Mesendoderm (in vitro differentiated cells): ENCODE measurements around the gene SLCO4A1.

Experiments
- DNase-seq: peaks from one replicate; pipeline ENCODE4 v3.0.0; 2013
- H2AK5ac ChIP-seq: 2 replicates; pipeline ENCODE4 v1.6.1; 2013; ENCODE audit warnings: low read length, inconsistent platforms
- H2BK120ac ChIP-seq: 2 replicates; pipeline ENCODE4 v1.6.1; 2013; ENCODE audit warnings: low read depth, mild to moderate bottlenecking, low read length, moderate library complexity, mixed read lengths
- H2BK15ac ChIP-seq: replicated peaks from 2 replicates; pipeline ENCODE4 v1.6.1; 2013; ENCODE audit warnings: low read depth, mild to moderate bottlenecking, moderate library complexity
- H2BK5ac ChIP-seq: 2 replicates; pipeline ENCODE4 v1.6.1; 2013; ENCODE audit warnings: low read length, inconsistent platforms
- H3K18ac ChIP-seq: 2 replicates; pipeline ENCODE4 v1.6.1; 2013; ENCODE audit warnings: mild to moderate bottlenecking, low read length, mixed read lengths
- H3K23ac ChIP-seq: one replicate; pipeline ENCODE4 v1.6.1; 2013; ENCODE audit warnings: low read length
- H3K27ac ChIP-seq: 2 replicates; pipeline ENCODE4 v1.5.1; 2013; ENCODE audit warnings: low read depth, mild to moderate bottlenecking, inconsistent platforms, low read length, moderate library complexity
- H3K27me3 ChIP-seq: 2 replicates; pipeline ENCODE4 v1.6.1; 2013; ENCODE audit warnings: low read length, control low read depth, mild to moderate bottlenecking, inconsistent platforms; ENCODE audit not compliant: insufficient read depth, poor library complexity
- H3K36me3 ChIP-seq: 2 replicates; pipeline ENCODE4 v1.6.1; 2013; ENCODE audit warnings: low read length, inconsistent platforms; ENCODE audit not compliant: control insufficient read depth, insufficient read depth
- H3K4ac ChIP-seq: one replicate; pipeline ENCODE4 v1.6.1; 2013; ENCODE audit warnings: low read depth, mild to moderate bottlenecking, low read length, moderate library complexity
- H3K4me1 ChIP-seq: 2 replicates; pipeline ENCODE4 v1.6.1; 2013; ENCODE audit warnings: low read depth, low read length, inconsistent platforms; ENCODE audit not compliant: control insufficient read depth
- H3K4me2 ChIP-seq: 2 replicates; pipeline ENCODE4 v1.6.1; 2013; ENCODE audit warnings: low read length
- H3K4me3 ChIP-seq: 2 replicates; pipeline ENCODE4 v1.5.1; 2013; ENCODE audit warnings: mild to moderate bottlenecking, low read length
- H3K56ac ChIP-seq: one replicate; pipeline ENCODE4 v1.6.1; 2013; ENCODE audit warnings: low read length
- H3K79me1 ChIP-seq: 2 replicates; pipeline ENCODE4 v1.6.1; 2013; ENCODE audit warnings: low read length, inconsistent platforms
- H3K79me2 ChIP-seq: 2 replicates; pipeline ENCODE4 v1.6.1; 2013; ENCODE audit warnings: mild to moderate bottlenecking, low read length; ENCODE audit not compliant: control insufficient read depth, insufficient read depth
- H3K9ac ChIP-seq: 2 replicates; pipeline ENCODE4 v1.6.1; 2013; ENCODE audit warnings: low read length, inconsistent platforms
- H4K5ac ChIP-seq: one replicate; pipeline ENCODE4 v1.6.1; 2013; ENCODE audit warnings: low read length
- H4K8ac ChIP-seq: one replicate; pipeline ENCODE4 v1.6.1; 2013; ENCODE audit warnings: low read depth, mild to moderate bottlenecking, control low read depth, low read length, moderate library complexity
- WGBS: extraction: QIAGEN DNeasy Blood & Tissue Kit; methylation state at CpG from one replicate; pipeline ENCODE4 v1.1.7; 2013; ENCODE audit warnings: low lambda C conversion rate, missing lambda C conversion rate; ENCODE audit not compliant: insufficient coverage; ENCODE audit errors: extremely low coverage; 5-methylcytosine and 5-hydroxymethylcytosine counted together

Gene SLCO4A1

GRCh38 chr20:62660240-62660615 lies 17.9 kb downstream of the SLCO4A1 start:
- Histone ChIP-seq H4K5ac (no peak overlapping the region), H3K79me1 (no peaks in the 10 kb centered on the region), H3K4me2 (no peak overlapping the region), H3K27ac (no peak overlapping the region), H3K9ac (no peak overlapping the region), H2BK15ac (no peak overlapping the region), H3K23ac (no peak overlapping the region), H2AK5ac (no peak overlapping the region), H3K18ac (no peak overlapping the region), H2BK120ac (no peak overlapping the region), H3K36me3 (no peaks in the 10 kb centered on the region), H3K4me3 (no peak overlapping the region), H2BK5ac (no peak overlapping the region), H3K79me2 (no peaks in the 10 kb centered on the region), H3K4me1 (no peaks in the 10 kb centered on the region), H4K8ac (no peak overlapping the region), H3K56ac (no peak overlapping the region), H3K27me3 (no peaks in the 10 kb centered on the region), H3K4ac (no peak overlapping the region)
- WGBS: no CpG with 5 or more reads among the region's 15 CpGs
- no peak for DNase-seq

DNA sequence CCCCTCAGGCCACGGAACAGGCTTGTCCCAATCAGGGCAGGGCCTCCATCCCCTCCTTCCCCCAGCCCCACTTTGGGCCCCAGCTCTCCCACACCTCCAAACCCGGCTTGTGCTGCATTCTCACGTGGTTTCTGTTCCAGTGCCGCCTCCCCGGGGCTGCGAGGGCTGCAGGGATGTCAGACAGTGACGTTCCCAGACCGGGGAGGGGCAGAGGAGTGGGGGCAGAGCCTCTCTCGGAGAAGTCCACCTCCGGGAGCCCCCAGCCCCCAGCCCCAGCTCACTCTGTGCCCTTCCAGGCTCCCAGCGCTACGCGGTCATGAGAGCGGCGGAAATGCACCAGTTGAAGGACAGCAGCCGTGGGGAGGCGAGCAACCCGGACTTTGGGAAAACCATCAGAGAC lies 18.5 kb downstream of the SLCO4A1 start:
- H3K18ac ChIP-seq: no peak overlapping the region
- no peak overlapping the region for H3K4me3 ChIP-seq
- no peak overlapping the region for H3K4ac ChIP-seq
- no peak overlapping the region for H3K56ac ChIP-seq
- H3K9ac ChIP-seq: no peak overlapping the region
- DNase-seq: no peak
- no peaks in the 10 kb centered on the region for H3K27me3 ChIP-seq
- no peak overlapping the region for H2AK5ac ChIP-seq
- no peak overlapping the region for H3K27ac ChIP-seq
- H3K4me1 ChIP-seq: no peaks in the 10 kb centered on the region
- H3K79me1 ChIP-seq: no peaks in the 10 kb centered on the region
- H3K4me2 ChIP-seq: no peak overlapping the region
- no peak overlapping the region for H2BK120ac ChIP-seq
- no peak overlapping the region for H2BK5ac ChIP-seq
- no peak overlapping the region for H4K8ac ChIP-seq
- no peak overlapping the region for H3K23ac ChIP-seq
- H3K79me2 ChIP-seq: no peaks in the 10 kb centered on the region
- H3K36me3 ChIP-seq: no peaks in the 10 kb centered on the region
- no peak overlapping the region for H2BK15ac ChIP-seq
- H4K5ac ChIP-seq: no peak overlapping the region
- no CpG with 5 or more reads among the region's 18 CpGs for WGBS

GRCh38 chr20:62661647-62662046 lies 19.3 kb downstream of the SLCO4A1 start:
- no peak overlapping the region for H3K27ac ChIP-seq
- H2AK5ac ChIP-seq: no peak overlapping the region
- no peak overlapping the region for H3K18ac ChIP-seq
- no peak overlapping the region for H2BK15ac ChIP-seq
- no peaks in the 10 kb centered on the region for H3K79me2 ChIP-seq
- no peaks in the 10 kb centered on the region for H3K36me3 ChIP-seq
- no peak overlapping the region for H2BK5ac ChIP-seq
- H3K4me3 ChIP-seq: no peak overlapping the region
- H3K56ac ChIP-seq: no peak overlapping the region
- no peak overlapping the region for H3K23ac ChIP-seq
- H3K9ac ChIP-seq: no peak overlapping the region
- no peaks in the 10 kb centered on the region for H3K27me3 ChIP-seq
- no CpG with 5 or more reads among the region's 11 CpGs for WGBS
- no peak overlapping the region for H3K4me2 ChIP-seq
- no peak overlapping the region for H3K4ac ChIP-seq
- no peak overlapping the region for H4K5ac ChIP-seq
- no peak overlapping the region for H4K8ac ChIP-seq
- no peak overlapping the region for H2BK120ac ChIP-seq
- H3K4me1 ChIP-seq: no peaks in the 10 kb centered on the region
- H3K79me1 ChIP-seq: no peaks in the 10 kb centered on the region
- DNase-seq: no peak

DNA sequence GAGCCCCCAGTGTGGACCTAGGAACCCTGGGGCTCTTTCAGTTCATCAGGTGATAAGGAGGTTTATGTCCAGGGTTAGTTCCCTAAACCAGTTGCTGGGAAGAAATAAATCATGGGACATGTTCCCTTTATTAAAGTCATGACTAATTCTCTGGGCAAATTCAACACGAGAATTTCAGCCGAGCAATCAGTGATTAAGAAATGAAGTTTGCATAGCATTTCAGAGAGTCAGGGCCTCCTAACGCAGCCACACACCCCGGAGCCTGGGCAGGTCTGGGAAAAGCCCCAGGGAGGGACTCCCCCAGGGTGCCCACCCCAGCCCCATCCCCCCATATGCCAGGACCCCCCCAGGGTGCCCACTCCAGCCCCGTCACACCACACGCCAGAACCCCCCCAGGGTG lies 20.1 kb downstream of the SLCO4A1 start:
- Histone ChIP-seq H2BK5ac (no peak overlapping the region), H3K18ac (no peak overlapping the region), H2BK120ac (no peak overlapping the region), H2AK5ac (no peak overlapping the region), H3K79me2 (no peaks in the 10 kb centered on the region), H3K56ac (no peak overlapping the region), H3K9ac (no peak overlapping the region), H3K27ac (no peak overlapping the region), H3K4me2 (no peak overlapping the region), H3K36me3 (no peaks in the 10 kb centered on the region), H4K8ac (no peak overlapping the region), H3K27me3 (no peaks in the 10 kb centered on the region), H4K5ac (no peak overlapping the region), H3K23ac (no peak overlapping the region), H3K4me3 (no peak overlapping the region), H3K79me1 (no peaks in the 10 kb centered on the region), H3K4me1 (no peaks in the 10 kb centered on the region), H3K4ac (no peak overlapping the region), H2BK15ac (no peak overlapping the region)
- no peak for DNase-seq
- no CpG with 5 or more reads among the region's 6 CpGs for WGBS

DNA sequence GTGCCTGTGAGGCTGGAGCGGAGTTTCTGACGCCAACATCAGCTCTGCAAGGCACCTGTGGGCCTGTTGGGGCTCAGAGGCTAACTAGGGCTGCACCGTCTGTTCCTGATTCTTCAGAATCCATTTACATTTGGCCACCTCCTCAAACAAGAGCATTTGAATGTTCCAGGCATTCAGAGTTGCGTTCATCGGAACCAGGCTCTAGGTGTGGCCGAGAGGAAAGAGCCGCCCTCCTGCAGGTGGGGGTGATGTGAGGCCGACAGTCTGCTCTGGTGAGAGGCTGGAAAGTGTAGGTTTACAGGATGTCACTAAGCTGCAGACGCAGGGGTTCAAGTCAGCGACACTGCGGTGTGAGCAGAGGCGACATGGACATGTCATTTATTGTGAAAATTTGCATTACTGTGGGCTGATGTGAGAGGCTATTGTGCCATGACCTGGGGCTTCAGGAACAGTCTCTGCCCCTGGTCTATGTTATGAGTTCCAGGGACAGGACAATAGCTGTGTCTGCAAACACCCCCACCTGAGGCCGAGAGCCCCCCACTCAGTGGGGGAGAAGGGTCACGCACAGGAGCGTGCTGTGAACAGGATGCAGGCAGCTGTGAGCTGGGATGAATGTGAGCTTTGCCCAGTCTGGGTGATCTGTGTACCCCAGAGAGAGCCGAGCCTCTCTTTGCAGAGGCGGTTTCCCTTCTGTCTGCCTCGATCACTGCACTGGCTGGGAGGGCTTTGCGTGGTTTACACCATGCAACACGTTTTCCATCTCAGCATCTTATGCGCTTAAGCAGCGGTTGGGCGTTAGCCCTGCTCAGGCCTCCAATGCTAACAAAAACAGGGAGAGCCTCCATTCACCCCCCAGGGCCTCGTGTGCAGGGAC lies 21.1 kb downstream of the SLCO4A1 start:
- Histone ChIP-seq H2BK120ac (no peak overlapping the region), H3K56ac (peak overlapping the region; percentile 25), H2BK15ac (no peak overlapping the region), H3K27me3 (no peaks in the 10 kb centered on the region), H4K8ac (no peak overlapping the region), H3K36me3 (no peaks in the 10 kb centered on the region), H3K27ac (no peak overlapping the region), H3K4me2 (no peak overlapping the region), H3K9ac (no peak overlapping the region), H3K23ac (no peak overlapping the region), H3K4me1 (no peaks in the 10 kb centered on the region), H3K79me2 (no peaks in the 10 kb centered on the region), H3K79me1 (no peaks in the 10 kb centered on the region), H3K4ac (no peak overlapping the region), H2AK5ac (no peak overlapping the region), H3K18ac (no peak overlapping the region), H3K4me3 (no peak overlapping the region), H4K5ac (no peak overlapping the region), H2BK5ac (no peak overlapping the region)
- no CpG with 5 or more reads among the region's 24 CpGs for WGBS
- peak; percentile 11 for DNase-seq
